Colonic mucosa (tissue), 4 donors: Measurements from ENCODE around the gene WDR49. TPM values are rescaled to one million over a fixed set of nuclear protein-coding genes. Genes with fewer than 3 reads are reported as not detected.

Experiments used
- DNase-seq: peaks from one replicate; pipeline ENCODE4 v3.0.0-alpha.2; 2020
- H3K27ac ChIP-seq: fragments of 200-600 bp; one replicate; pipeline ENCODE4 v1.8.0; 2021
- H3K27me3 ChIP-seq: fragments of 200-600 bp; one replicate; pipeline ENCODE4 v1.8.0; 2021
- H3K36me3 ChIP-seq: fragments of 200-600 bp; one replicate; pipeline ENCODE4 v1.8.0; 2021
- H3K4me1 ChIP-seq: fragments of 200-600 bp; one replicate; pipeline ENCODE4 v1.8.0; 2021; ENCODE audit warnings: mild to moderate bottlenecking
- H3K4me3 ChIP-seq: fragments of 200-600 bp; one replicate; pipeline ENCODE4 v1.8.0; 2021
- H3K9ac ChIP-seq, 2 donors: one replicate each; pipeline ENCODE4 v1.7.0; 2013; ENCODE audit warnings: control low read depth in 2 of 2, low read depth in 2 of 2, low read length in 2 of 2
- H3K9me3 ChIP-seq: fragments of 200-600 bp; one replicate; pipeline ENCODE4 v1.8.0; 2021
- CTCF ChIP-seq: fragments of 200-600 bp; IDR thresholded peaks from one replicate; pipeline ENCODE4 v1.8.0; 2022; ENCODE audit warnings: antibody characterized with exemption, mild to moderate bottlenecking
- intact Hi-C: fragments of 100-400 bp; cut with DNase I; formaldehyde crosslinking; loops from one replicate; pipeline ENCODE4 v1.14.1; 2022
- total RNA-seq, 2 donors: library from RNA; stranded (reverse); fragmentation: NEBNext Ultra II Directional in 1 of 2; extraction: Animal tissue kit (Norgen Biotek cat#: 25700) in 1 of 2; gene quantifications; one replicate each; pipeline ENCODE4 v1.2.1, GENCODE V29; 2021
- donor health status: healthy.
- donor health status: DM: no; HTN: no; CAD: no.
- donor health status: DM: no; HTN: no; CAD: no.

Gene WDR49
- total RNA-seq, 2 donors from 2014 or later: 0.98 TPM; not detected in 1

- no peak for DNase-seq
- Histone ChIP-seq H3K36me3 (no peaks in the 10 kb centered on the region), H3K4me1 (no peaks in the 10 kb centered on the region), H3K27me3 (no peaks in the 10 kb centered on the region), H3K4me3 (no peak overlapping the region), H3K9ac (no peak overlapping the region), H3K9me3 (no peaks in the 10 kb centered on the region), H3K27ac (no peak overlapping the region)
- TF ChIP-seq CTCF: no peak
- intact Hi-C loops: no loop called here
Observed at GRCh38 chr3:167501941-167502340, 151.8 kb downstream of the WDR49 start.

GRCh38 chr3:167497903-167498302, 155.8 kb downstream of the WDR49 start:
- H3K27ac ChIP-seq: no peak overlapping the region
- intact Hi-C loops: no loop called here
- no peak for DNase-seq
- no peak overlapping the region for H3K4me3 ChIP-seq
- H3K27me3 ChIP-seq: no peaks in the 10 kb centered on the region
- no peak overlapping the region for H3K9ac ChIP-seq
- no peaks in the 10 kb centered on the region for H3K4me1 ChIP-seq
- no peaks in the 10 kb centered on the region for H3K9me3 ChIP-seq
- no peaks in the 10 kb centered on the region for H3K36me3 ChIP-seq
- no peak for TF ChIP-seq CTCF

GRCh38 chr3:167493244-167493643, 160.5 kb downstream of the WDR49 start:
- TF ChIP-seq CTCF: no peak
- intact Hi-C loops: no loop called here
- Histone ChIP-seq H3K27me3 (no peaks in the 10 kb centered on the region), H3K4me1 (no peaks in the 10 kb centered on the region), H3K27ac (no peak overlapping the region), H3K9ac (no peak overlapping the region), H3K36me3 (no peaks in the 10 kb centered on the region), H3K4me3 (no peak overlapping the region), H3K9me3 (no peaks in the 10 kb centered on the region)
- no peak for DNase-seq

GRCh38 chr3:167491621-167492020, 162.1 kb downstream of the WDR49 start:
- Histone ChIP-seq H3K9me3 (no peaks in the 10 kb centered on the region), H3K36me3 (no peaks in the 10 kb centered on the region), H3K27ac (no peak overlapping the region), H3K4me1 (no peaks in the 10 kb centered on the region), H3K4me3 (no peak overlapping the region), H3K27me3 (no peaks in the 10 kb centered on the region), H3K9ac (no peak overlapping the region)
- DNase-seq: no peak
- intact Hi-C loops: no loop called here
- TF ChIP-seq CTCF: no peak

GRCh38 chr3:167489571-167489970, 164.2 kb downstream of the WDR49 start:
- no peak for TF ChIP-seq CTCF
- DNase-seq: no peak

GRCh38 chr3:167487556-167487955, 166.2 kb downstream of the WDR49 start:
- H3K9ac ChIP-seq: no peak overlapping the region
- no peaks in the 10 kb centered on the region for H3K36me3 ChIP-seq
- no peaks in the 10 kb centered on the region for H3K4me1 ChIP-seq
- intact Hi-C loops: no loop called here
- DNase-seq: no peak
- H3K27ac ChIP-seq: no peak overlapping the region
- H3K9me3 ChIP-seq: no peaks in the 10 kb centered on the region
- no peak for TF ChIP-seq CTCF
- H3K4me3 ChIP-seq: no peak overlapping the region
- H3K27me3 ChIP-seq: no peaks in the 10 kb centered on the region

More at GRCh38 chr3:167489571-167489970, 164.2 kb downstream of the WDR49 start:
- Histone ChIP-seq H3K4me1 (no peaks in the 10 kb centered on the region), H3K9ac (no peak overlapping the region), H3K36me3 (no peaks in the 10 kb centered on the region), H3K27me3 (no peaks in the 10 kb centered on the region), H3K27ac (no peak overlapping the region), H3K4me3 (no peak overlapping the region), H3K9me3 (no peaks in the 10 kb centered on the region)
- intact Hi-C loops: no loop called here
